HG03175 (cell line): Measurements from ENCODE around the gene PLPP6.
A peak's percentile ranks its signal among the peaks of the same experiment; 100 is the strongest.

ENCODE experiments used
- ATAC-seq: cut with Tn5 transposase; IDR thresholded peaks from one replicate; pipeline ENCODE4 v1.9.1; 2021; ENCODE audit warnings: mild to moderate bottlenecking, moderate library complexity; ENCODE audit not compliant: unreplicated experiment

The PLPP6 gene

DNA sequence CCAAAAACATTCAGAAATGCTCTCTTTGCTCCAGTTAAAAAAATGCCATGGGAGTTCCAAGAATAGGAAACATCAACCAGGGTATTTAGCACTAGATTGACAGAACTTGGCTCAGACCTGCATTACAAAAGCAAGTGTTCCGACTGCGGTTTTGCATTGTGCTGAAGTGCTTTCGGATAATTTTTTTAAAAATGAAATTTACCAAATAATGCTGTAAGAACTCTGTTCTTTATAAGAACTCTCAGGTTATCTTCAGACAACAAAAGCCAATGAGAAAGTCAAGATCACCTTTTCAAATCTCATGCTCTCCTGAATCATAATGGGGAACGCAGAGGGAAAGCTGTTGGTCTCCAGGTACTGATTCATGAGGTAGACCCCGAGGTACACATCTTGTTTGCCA is 483 bp upstream of the PLPP6 start:
- no peak for ATAC-seq

DNA sequence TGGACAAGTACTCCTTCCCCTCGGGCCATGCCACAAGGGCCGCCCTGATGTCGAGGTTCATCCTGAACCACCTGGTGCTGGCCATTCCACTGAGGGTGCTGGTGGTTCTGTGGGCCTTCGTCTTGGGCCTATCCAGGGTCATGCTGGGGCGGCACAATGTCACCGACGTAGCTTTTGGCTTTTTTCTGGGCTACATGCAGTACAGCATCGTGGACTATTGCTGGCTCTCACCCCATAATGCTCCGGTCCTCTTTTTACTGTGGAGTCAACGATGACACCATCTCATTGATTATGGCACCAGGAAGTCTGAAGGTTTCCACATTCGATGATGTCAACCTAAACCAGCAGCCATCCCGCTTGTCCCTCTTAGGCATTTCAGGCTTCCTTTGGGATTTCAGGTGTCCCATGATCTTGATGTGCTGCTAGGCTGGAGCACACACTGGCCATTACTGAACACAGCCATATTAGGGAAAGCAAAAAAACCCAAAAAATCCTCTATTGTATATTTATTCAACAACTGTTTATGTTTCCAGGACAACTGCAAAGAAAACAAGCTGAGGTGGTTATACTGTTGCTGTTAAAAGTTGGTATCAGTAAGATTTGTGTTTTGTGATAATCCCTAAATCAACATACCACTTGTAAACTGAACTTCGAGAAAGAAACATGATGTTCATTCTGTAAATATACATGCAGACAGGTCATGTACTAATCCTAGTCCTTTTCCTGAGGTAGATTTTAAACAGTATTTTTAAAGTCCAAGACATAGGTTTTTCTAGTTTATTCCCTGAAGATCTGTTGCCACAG is 1.1 kb downstream of the PLPP6 start:
- ATAC-seq: no peak

DNA sequence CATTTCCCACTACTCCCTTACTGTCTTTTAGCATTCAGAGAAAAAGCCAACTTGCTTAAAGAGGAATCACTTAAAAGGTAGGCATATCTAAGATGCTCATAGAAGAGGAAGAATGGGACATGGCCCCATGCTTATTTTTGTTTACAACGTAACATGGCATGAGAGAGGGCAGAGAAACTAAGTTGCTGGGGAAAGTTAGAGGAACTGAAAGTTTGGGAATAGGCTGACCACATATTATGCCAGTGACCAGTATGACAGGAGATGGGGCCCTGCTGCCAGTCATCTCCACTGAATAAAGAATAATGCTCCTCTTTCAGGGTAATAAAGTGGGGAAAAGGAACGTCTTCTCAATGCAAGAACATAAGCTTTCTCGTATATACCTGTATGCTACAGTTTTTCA is 1.9 kb downstream of the PLPP6 start:
- no peak for ATAC-seq

DNA sequence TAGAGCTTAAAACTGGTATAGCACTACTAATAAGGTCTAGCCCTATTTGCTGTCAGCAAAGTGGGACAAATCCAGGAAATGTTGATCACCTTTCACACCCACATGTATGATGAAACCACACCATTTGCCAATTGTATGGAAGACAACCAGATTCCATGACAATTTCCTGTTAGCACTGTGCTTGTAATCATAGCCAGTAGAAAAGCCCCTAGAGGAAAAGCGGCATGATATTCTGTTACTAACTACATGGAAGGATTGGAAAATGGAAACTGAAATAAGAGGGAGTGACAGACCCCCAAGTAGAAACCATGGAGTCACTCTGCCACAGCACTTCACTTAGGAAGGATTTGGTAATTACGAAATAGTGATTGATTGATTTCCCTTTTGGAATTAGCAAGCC is 3.3 kb downstream of the PLPP6 start:
- no peak for ATAC-seq

DNA sequence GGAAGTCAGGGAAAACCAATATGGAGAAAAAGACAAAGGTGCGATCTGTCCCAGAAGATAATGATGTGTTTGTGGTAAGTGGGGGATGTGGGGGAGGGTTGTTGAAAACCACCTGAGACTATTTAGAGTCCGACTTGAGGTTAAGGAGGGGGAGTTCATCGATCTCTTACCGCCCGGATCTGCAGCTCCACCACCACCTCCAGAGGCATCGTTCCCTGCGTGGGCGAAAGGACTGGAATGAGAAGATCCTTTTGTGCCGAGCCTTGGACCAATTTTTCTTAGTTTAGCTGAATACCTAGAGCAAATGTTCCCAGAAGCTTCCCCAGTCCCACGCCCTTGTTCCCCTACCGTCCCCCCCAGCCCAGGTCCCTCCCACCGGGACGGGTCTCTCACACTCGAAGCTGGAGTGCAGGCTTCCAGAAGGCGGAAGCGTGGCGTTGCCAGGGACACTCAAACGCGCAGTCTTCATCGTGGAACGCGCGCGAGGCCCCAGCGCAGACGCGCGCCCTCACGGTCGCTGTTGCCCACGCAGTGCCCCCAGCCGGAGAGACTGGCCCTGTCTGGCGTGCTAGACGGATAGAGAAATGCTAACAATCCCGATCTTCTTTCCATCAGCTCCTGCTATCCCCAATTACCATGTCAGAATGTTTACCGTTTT is 4.1 kb downstream of the PLPP6 start, which contains the start of gene SPATA6L:
Gene SPATA6L, minus strand, starts transcription at position 439 of the 658 bp plus-strand sequence. Its CDS starts 230 bp downstream, at position 209.
- ATAC-seq: no peak

DNA sequence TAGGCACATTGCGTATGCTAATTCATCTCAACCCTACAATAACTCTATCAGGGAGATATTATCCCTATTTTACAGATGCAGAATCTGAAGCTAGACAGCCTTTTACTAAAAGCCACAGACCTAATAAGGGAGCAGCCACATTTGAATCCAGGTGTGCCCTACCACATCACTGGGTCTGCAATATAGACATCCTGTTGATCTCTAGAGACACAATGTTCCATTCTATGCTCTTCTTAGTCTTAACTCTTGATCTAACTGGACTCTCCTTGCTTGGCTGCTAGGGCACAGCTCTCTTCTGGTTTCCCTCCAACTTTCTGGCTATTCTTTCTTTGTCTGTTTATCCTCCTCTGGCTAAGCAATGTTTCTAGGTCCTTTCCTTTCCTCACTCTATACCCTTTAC is 5.6 kb downstream of the PLPP6 start:
- ATAC-seq: no peak

DNA sequence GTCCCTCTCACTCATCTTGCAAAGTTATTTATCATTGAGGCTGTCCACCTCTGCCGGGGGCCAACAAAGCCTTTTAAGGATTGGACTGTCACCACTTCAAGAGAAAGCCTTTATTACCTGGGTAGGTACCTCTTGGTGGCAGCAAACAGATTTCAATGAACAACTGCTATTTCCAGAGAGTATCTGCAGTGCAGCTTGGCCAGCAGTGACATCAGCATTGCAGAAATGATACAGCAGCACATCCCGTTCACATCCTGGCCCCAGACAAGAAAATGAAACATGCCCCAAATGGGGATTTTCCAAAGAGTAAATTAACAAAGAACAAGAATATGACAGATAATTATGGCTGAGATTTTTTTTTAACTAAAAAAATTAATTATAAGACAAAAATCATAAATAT is 6.5 kb downstream of the PLPP6 start:
- no peak for ATAC-seq

DNA sequence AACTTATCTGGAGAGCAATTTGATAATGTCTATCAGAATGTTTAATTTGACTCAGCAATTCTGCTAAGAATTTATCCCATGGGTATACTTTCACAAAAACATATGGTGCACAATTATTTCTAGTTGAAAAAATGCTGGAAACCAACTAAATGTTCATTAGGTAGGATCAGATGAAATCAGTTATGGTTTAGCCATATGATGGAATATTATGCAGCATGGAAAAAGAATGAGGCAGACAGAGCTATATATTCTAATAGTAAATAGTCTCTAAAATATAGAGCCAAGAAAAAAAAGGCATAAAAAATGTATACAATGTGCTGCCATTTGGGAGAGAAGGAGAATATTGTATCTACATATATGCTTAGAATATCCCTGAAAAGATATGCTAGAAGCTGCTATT is 7.8 kb downstream of the PLPP6 start:
- ATAC-seq: no peak

DNA sequence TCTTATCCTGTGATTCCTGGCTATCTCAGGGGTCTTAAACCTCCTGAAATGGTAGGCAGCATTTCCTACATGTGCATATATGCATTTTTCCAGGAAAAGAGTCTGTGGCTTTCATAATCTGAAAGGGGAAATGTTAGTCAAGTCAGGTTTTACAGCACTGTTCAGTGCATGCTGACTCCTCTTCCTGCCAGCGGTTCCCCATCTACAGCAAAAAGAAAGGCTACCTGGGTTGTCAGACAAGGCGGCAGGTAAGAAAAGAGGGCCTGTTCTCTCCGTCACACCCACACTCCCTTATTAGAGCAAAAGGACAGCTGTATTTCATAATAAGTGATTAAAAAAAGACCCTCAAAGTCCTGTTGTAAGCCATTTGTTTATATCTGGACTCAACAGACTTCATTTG is 8.5 kb downstream of the PLPP6 start:
- no peak for ATAC-seq

DNA sequence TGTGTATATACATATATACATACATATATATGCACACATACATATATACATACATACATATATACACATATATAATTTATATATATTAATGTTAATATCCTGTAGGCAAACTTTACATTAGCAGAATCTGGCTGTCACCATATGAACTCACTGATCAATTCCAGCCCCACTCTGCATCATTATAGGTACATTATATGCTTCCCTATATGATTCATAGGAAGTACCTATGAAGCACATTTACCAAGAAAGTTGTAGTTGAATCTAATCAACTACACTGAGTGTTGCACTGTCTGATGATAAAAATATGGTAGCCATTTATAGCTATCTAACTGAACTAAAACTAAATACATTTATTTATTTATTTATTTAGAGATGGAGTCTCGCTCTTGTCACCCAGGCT is 9.6 kb downstream of the PLPP6 start:
- no peak for ATAC-seq

DNA sequence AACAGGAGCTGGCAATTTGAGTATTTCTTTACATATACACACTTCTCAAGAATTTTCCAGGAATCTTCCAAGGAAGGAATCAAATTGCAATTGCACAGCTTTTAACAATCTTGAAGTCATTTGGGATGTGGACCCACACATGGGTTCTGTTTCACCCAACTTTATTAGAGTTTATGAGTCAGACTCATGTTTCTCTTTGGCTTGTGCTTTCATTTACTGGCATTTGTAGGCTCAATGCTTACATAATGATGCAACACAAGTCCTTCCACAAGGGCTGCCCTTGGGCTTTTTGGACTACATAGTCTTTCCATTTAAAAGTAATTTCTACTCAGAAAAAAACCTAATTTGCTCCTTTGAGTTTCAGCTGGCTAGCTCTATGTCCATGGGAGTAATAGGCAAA is 12.7 kb downstream of the PLPP6 start:
- no peak for ATAC-seq

DNA sequence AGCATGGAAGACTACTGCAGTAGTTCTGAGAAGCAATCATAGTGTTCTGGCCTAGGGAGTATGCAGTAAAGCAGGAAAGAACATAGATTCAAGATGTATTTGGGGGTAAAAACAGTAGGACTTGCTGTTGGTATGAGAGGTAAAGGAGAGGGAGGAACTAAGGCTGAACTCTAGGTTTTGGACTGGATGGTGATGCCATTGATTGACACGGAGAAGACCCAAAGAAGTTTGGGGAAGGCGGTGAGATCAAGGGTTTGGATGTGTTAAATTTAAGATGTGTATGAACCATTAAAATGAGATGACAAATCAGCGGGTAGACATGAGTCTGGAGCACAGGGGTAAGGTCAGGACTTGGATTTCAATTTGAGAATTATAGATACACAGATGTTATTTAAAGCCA is 15.3 kb downstream of the PLPP6 start:
- ATAC-seq: no peak

DNA sequence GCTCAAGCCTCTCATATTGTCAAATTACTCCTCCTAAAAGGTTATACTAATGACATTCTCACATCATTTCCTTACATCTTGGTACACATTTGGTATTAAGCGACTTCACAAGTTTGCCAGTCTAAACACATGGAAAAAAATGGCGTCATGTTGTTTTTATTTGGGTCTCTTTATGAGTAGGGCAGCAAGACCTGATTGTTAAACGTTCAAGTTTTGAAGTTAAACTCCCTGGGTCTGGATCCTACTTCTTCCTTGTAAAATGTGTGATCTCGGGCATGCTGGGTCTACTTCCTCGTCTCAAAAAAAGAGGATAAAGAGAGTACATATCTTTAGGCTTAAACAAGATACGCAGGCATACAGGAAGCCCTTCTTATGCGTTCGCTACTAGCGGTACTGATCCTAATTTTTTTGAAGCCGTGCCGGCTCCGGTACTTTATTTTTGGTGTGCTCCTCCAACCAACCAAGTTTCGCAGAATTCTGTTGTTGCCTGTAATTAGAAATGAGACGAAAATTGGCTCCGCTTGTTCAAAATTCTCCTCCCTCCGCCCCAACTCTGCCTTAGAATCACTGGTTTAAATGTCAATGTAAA is 16.7 kb downstream of the PLPP6 start:
- peak; percentile 14 for ATAC-seq

DNA sequence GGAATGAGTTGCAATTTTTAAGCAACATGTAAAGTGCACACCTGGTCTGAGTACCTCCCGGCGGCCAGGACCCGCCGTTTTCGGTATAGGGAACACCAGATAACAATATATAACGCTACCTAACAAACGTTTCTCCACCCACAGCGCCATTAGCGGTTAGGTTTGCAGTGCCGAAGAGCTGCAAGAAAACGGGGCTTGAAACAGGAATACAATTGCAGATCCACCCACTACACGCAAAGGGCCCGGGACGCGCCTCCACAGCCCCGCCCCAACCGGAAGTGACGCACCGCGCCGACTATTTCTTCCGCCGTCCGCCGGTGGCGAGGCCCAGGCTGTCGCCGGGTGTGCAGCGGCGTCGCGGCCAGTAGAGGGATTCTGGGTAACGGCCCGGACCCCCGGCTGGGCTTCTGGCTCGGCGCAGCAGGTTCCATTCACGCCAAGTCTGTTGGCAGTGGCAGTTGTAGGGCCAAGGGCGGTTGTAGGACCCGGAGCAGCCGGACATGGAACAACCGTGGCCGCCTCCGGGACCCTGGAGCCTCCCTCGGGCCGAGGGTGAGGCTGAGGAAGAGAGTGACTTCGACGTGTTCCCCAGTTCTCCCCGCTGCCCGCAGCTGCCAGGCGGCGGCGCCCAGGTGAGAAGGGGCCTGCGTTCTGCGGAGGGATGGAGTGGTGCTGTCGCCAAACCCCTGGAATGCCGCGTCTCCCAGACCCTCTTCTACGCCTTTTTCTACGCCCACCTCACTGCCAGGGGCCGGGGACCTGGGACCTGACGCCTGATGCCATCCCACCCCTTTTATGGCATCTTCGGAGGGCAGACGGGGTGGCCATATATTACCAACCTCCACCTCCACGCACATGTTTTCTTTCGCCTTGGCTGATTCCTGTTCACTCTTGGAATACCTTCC is 17.4 kb downstream of the PLPP6 start, which contains the start of gene CDC37L1:
Gene CDC37L1, plus strand, starts transcription at position 302 of the 905 bp plus-strand sequence. Its CDS starts 199 bp downstream, at position 501.
- ATAC-seq: peak; percentile 97

DNA sequence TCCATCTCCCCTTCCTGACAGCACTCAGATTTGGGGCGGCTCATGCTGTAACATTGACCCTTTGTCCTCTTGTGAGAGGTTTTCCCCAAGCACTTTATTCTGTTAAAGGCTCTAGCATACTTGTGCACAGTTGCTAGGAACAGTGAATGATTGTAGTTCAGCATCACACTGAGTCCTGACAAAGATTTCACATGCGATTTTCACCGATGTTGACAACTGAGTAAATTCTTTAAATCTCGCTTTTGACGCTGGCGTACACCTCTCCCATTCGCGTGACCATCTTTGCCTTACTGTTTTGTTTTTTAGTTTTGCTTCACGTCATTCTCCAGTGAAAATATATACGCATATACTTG is 18.1 kb downstream of the PLPP6 start:
- peak; percentile 2 for ATAC-seq

DNA sequence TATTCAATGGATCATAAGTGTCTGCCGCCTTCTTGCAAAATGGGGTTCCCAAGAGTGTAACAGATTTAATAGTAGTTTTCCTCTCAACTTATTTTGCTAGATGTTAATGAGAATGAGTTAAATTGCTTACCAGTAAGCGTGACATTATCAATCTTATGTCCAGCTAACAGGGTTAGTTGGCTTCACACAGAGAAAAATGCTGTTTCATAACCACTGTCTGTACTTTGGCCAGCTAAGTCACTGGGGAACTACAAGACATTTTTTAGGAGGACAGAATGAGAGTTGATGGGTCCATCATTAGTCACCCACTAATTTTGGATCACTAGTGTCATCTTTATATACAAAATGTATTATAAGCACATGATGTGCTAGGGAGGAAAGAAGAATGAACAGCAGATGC is 18.7 kb downstream of the PLPP6 start:
- no peak for ATAC-seq

DNA sequence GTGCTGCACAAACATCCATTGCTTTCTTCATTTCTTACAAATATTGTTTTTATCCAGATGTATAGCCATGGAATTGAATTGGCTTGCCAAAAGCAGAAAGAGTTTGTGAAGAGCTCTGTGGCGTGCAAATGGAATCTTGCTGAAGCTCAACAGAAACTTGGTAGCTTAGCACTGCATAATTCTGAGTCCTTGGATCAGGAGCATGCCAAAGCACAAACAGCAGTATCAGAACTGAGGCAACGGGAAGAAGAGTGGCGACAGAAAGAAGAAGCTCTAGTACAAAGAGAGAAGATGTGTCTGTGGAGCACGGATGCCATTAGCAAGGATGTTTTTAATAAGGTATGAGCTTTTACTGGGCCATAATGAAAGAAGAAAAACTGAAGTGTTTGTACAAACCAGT is 22.7 kb downstream of the PLPP6 start:
- no peak for ATAC-seq

DNA sequence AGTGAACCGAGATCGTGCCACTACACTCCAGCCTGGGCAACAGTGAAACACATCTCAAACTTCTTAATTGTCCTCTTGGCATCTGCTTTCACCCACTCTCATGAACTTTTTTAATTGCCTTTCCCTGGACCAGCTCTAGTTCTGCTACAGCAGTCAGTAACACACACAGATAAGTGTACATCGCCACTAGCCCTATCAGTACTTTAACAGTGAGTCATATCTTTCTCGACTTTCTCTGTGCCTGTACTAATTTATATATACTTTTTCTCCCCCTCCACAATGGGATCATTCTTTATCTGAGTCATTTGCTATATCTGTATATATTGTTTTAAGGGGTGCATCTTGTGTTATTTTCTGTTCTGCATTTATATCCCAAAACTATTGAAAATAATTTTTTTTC is 24.0 kb downstream of the PLPP6 start:
- no peak for ATAC-seq

DNA sequence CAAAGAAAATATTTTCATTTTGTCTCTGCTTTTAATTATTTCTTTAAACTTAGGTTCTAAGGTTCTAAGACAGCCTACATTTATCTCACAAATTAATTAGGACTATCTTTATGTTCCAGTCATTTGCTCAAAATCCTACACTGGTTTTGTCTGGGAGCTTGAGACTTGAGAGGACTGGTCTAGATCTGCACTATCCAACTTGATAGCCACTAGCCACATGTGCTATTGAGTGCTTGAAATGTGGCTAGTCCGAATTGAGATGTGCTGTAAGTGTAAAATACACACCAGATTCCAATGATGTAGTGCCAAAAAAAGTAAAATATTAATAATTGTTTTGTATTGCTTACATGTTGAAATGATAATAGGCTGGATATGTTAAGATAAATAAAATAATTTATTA is 24.5 kb downstream of the PLPP6 start:
- no peak for ATAC-seq

DNA sequence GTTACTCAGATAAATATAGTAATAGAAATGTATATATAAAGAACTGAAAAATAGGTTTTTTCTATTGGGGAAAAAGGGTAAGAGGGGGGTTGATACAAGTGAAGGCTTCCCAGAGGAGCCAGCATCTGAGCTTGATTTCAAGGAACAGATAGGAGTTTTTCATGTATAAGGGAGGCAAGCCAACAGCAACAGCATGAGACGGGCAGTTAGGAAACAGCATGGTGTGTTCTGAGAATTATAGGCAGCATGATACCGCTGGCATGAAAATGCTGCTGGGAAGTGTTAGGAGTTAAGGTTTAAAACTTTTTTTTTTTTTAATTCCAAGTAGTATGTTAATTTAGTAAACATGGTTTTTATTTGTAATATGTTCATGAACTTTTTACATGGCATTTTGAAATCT is 26.9 kb downstream of the PLPP6 start:
- ATAC-seq: no peak

DNA sequence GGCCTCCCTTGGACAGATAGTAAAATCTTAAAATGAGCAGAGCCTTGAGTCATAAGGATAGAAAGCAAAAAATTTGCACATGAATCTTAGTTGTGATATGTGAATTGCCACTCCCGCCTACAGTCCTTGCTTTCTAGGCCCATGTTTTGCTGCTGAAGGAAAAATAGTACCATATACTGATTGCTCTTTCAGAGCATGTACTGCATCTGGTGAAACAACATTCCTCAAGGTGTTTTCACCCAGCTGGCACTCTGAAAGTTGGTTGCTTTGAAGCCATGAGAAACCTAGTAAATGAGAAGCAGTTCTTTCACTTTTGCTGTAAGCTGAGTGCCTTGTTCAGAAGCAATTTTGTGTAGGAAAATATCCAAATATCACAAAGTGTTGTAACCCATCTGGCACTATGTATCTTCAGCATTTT is 27.6 kb downstream of the PLPP6 start:
- peak; percentile 52 for ATAC-seq
